ENCODE data around the gene FBRS.

- TF ChIP-seq MXI1 (IDR thresholded peaks at IDR 0.05; ENCODE audit: borderline replicate concordance, low read depth, low read length) (no peak), ETV6 (CRISPR knock-in tag; conservative IDR thresholded peaks at IDR 0.05) (no peak), IRF2 (CRISPR knock-in tag; IDR thresholded peaks at IDR 0.05) (no peak), HNRNPLL (IDR thresholded peaks at IDR 0.05; ENCODE audit: low read depth, low read length, poor library complexity, severe bottlenecking) (no peak), IKZF1 (IDR thresholded peaks at IDR 0.05) (no peak), MAFK (conservative IDR thresholded peaks at IDR 0.05 in 1 of 2, IDR thresholded peaks at IDR 0.05 in 1 of 2; ENCODE audit: low read length in 2 of 2) (no peak), FOXM1 (CRISPR knock-in tag; IDR thresholded peaks at IDR 0.05) (no peak)
These were observed 61.9 kb downstream of the FBRS start for GRCh38 chr16:30720086-30720485.
